ENCODE measurements around the gene TXNRD3. TPM values are rescaled to one million over a fixed set of nuclear protein-coding genes. Genes with fewer than 3 reads are reported as not detected.
A peak's percentile ranks its signal among the peaks of the same experiment; 100 is the strongest.
"Not testable (repeated sequence)": the region's sequence is repeated elsewhere in the genome, so short reads cannot be mapped to it uniquely, and the experiment has no call there.

Gene TXNRD3
- total and polyA plus RNA-seq, 2 experiments from 2014 or later = 15.7 to 16.2 TPM

DNA sequence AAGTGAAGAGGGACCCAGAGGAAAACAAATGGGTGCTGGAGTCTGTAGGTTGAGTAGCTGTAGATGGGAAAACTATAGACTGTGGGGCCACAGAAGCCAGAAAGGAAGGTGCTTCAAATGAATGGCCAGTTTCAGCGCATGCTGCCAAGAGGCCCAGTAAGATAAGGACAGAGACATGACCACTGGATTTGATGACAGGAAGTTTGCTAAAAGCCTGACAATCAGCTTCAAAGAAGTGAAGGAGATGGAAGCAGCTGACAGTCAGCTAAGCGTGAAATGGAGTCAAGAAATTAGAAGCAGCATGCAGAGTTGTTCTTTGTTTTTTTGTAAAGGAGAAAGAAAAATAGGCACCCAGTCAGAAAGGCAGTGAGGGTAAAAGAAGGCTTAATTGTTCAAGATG is 24.9 kb downstream of the TXNRD3 start:
- in situ Hi-C loops (cut with MboI) = no loop called here
- no peaks in the 10 kb centered on the region for H3K27me3 ChIP-seq (replicated peaks; ENCODE audit: insufficient read depth)
- H2AFZ ChIP-seq = no peak overlapping the region
- no peaks in the 10 kb centered on the region for H3K4me1 ChIP-seq (ENCODE audit: insufficient read depth)
- H4K20me1 ChIP-seq (ENCODE audit: insufficient read depth) = no peaks in the 10 kb centered on the region
- H3F3A ChIP-seq (ENCODE audit: insufficient read depth) = no peaks in the 10 kb centered on the region
- H3K9me2 ChIP-seq (ENCODE audit: insufficient read depth) = no peaks in the 10 kb centered on the region
- no peak overlapping the region for H3K9ac ChIP-seq
- H3K4me2 ChIP-seq (ENCODE audit: unreplicated experiment) = no peak overlapping the region
- H3K79me2 ChIP-seq (ENCODE audit: insufficient read depth) = no peaks in the 10 kb centered on the region
- no peaks in the 10 kb centered on the region for H3K9me3 ChIP-seq (ENCODE audit: low read depth)
- no peak for DNase-seq
- no peak overlapping the region for H3K27ac ChIP-seq
- H3K4me3 ChIP-seq = no peak overlapping the region
- TF ChIP-seq EZH2phosphoT487 (IDR thresholded peaks at IDR 0.05; ENCODE audit: insufficient read depth, low read depth) (no peak), EZH2 (IDR thresholded peaks at IDR 0.05; ENCODE audit: insufficient read depth, poor library complexity, severe bottlenecking) (no peak)
- 99 to 100% methylated on average over 2 of the region's 2 CpGs for whole genome bisulfite sequencing, 2 experiments (ENCODE audit: low coverage in 1 of 2, low lambda C conversion rate in 2 of 2, missing lambda C conversion rate in 2 of 2)
- peaks cover 6% of the 10 kb centered on the region; the same call in 1 of the 2 replicates for H3K36me3 ChIP-seq (ENCODE audit: low read depth)

DNA sequence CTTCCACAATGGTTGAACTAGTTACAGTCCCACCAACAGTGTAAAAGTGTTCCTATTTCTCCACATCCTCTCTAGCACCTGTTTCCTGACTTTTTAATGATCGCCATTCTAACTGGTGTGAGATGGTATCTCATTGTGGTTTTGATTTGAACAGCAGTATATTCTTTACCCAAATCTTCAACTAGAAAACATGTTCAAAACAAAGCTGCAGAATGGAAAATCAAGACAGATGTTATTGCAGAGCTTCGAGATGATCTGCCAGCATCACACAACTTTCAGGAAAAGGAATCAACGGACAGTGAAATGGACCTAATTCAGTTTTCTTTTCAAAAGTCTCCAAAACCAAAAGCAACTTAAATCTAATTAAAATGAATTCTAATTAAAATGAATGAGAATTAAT is 29.2 kb downstream of the TXNRD3 start:
- DNase-seq; H3K4me2 ChIP-seq (ENCODE audit: unreplicated experiment); H3K9ac ChIP-seq; H2AFZ ChIP-seq; H4K20me1 ChIP-seq (ENCODE audit: insufficient read depth); H3K4me3 ChIP-seq; in situ Hi-C loops (cut with MboI); H3K27me3 ChIP-seq (replicated peaks; ENCODE audit: insufficient read depth); H3K9me2 ChIP-seq (ENCODE audit: insufficient read depth); H3K36me3 ChIP-seq (ENCODE audit: low read depth); H3K9me3 ChIP-seq (ENCODE audit: low read depth); H3K27ac ChIP-seq; H3K79me2 ChIP-seq (ENCODE audit: insufficient read depth): not testable (repeated sequence)
- 98 to 99% methylated on average over 3 of the region's 3 CpGs for WGBS, 2 experiments (ENCODE audit: low coverage in 1 of 2, low lambda C conversion rate in 2 of 2, missing lambda C conversion rate in 2 of 2)
- H3K4me1 ChIP-seq (ENCODE audit: insufficient read depth) = peaks cover 25% of the 10 kb centered on the region
- peaks cover 26% of the 10 kb centered on the region for H3F3A ChIP-seq (ENCODE audit: insufficient read depth)

DNA sequence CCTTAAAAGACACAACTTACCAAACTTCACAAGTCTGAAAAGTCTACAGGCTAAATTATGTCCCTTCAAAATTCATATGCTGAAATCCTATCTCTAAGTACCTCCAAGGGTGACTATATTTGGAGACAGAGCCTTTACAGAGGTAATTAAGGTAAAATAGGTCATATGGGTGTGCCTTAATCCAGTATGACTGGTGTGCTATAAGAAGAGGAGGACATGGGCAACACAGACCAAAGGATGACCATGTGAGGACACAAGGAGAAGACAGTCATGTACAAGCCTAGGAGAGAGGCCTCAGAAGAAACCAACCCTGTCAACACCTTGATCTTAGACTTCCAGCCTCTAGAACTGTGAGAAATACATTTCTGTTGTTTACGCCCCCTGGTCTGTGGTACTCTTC is 32.2 kb downstream of the TXNRD3 start:
- no peak for TF ChIP-seq EZH2phosphoT487 (IDR thresholded peaks at IDR 0.05; ENCODE audit: insufficient read depth, low read depth)
- no peak for TF ChIP-seq EZH2 (IDR thresholded peaks at IDR 0.05; ENCODE audit: insufficient read depth, poor library complexity, severe bottlenecking)
- no peak overlapping the region for H3K9ac ChIP-seq

DNA sequence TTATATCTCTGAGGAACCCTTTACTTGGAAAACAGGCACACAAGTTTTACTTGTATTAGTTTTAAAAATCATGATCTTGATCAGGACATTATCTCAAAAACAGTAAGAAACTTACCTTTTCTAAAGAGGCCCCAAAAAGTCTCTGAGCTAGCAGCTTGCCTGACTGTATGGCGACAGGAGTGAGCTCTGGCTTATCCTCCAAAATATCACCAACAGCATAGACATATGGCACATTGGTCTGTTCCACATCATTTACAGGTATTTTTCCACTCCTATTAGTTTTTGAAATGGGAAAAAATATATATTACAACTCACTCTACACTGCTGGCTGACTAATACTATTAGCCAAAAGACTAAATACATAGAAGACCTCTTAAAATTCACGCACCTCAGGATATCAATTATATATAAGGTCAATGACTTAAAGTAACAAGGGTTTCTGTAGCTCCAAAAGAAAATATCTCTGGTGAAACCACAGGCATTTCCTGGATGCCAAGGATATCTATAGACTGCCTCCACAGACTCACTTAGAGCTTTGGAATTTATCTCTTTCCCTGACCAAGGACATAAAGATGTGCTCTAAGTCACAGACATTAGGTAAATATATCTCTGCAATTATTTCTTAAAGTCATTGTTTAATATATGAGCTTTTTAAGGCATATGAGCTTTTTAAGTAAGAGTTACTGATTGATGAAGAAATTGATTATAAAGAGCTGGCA is 33.1 kb downstream of the TXNRD3 start:
- no peaks in the 10 kb centered on the region for H3K9me3 ChIP-seq (ENCODE audit: low read depth)
- peak overlapping the region; percentile 13 for H3K4me3 ChIP-seq
- H3K79me2 ChIP-seq (ENCODE audit: insufficient read depth) = no peaks in the 10 kb centered on the region
- H3K4me2 ChIP-seq (ENCODE audit: unreplicated experiment) = peak overlapping the region; percentile 70
- H3K36me3 ChIP-seq (ENCODE audit: low read depth) = no peaks in the 10 kb centered on the region
- peak; percentile 67 for DNase-seq
- H3K27ac ChIP-seq = peak overlapping the region; percentile 49
- H4K20me1 ChIP-seq (ENCODE audit: insufficient read depth) = no peaks in the 10 kb centered on the region
- no peak for TF ChIP-seq EZH2 (IDR thresholded peaks at IDR 0.05; ENCODE audit: insufficient read depth, poor library complexity, severe bottlenecking)
- no peak for TF ChIP-seq EZH2phosphoT487 (IDR thresholded peaks at IDR 0.05; ENCODE audit: insufficient read depth, low read depth)
- H3K4me1 ChIP-seq (ENCODE audit: insufficient read depth) = peaks cover 46% of the 10 kb centered on the region
- in situ Hi-C loops (cut with MboI) = no loop called here
- no peak overlapping the region for H3K9ac ChIP-seq
- peaks cover 54% of the 10 kb centered on the region for H3F3A ChIP-seq (ENCODE audit: insufficient read depth)
- H3K9me2 ChIP-seq (ENCODE audit: insufficient read depth) = no peaks in the 10 kb centered on the region
- 48 to 58% methylated on average over 2 of the region's 2 CpGs for WGBS, 2 experiments (ENCODE audit: low coverage in 1 of 2, low lambda C conversion rate in 2 of 2, missing lambda C conversion rate in 2 of 2)
- H2AFZ ChIP-seq = no peak overlapping the region
- H3K27me3 ChIP-seq (replicated peaks; ENCODE audit: insufficient read depth) = no peaks in the 10 kb centered on the region

More for the DNA sequence above, 32.2 kb downstream of the TXNRD3 start:
- Histone ChIP-seq H3K27me3 (replicated peaks; ENCODE audit: insufficient read depth) (no peaks in the 10 kb centered on the region), H3K9me2 (ENCODE audit: insufficient read depth) (no peaks in the 10 kb centered on the region), H3K4me1 (ENCODE audit: insufficient read depth) (peaks cover 44% of the 10 kb centered on the region), H2AFZ (no peak overlapping the region), H4K20me1 (ENCODE audit: insufficient read depth) (no peaks in the 10 kb centered on the region), H3K4me2 (ENCODE audit: unreplicated experiment) (no peak overlapping the region), H3K36me3 (ENCODE audit: low read depth) (no peaks in the 10 kb centered on the region; the same call in 1 of the 2 replicates), H3K4me3 (no peak overlapping the region), H3K9me3 (ENCODE audit: low read depth) (no peaks in the 10 kb centered on the region), H3K27ac (no peak overlapping the region), H3F3A (ENCODE audit: insufficient read depth) (peaks cover 48% of the 10 kb centered on the region), H3K79me2 (ENCODE audit: insufficient read depth) (no peaks in the 10 kb centered on the region)
- no peak for DNase-seq
- WGBS, 2 experiments (ENCODE audit: low coverage in 1 of 2, low lambda C conversion rate in 2 of 2, missing lambda C conversion rate in 2 of 2) = 88 to 100% methylated on average over 1 of the region's 1 CpG
- in situ Hi-C loops (cut with MboI) = no loop called here
